HUDEP-2 (cell line): ENCODE results near the gene EPB41L2.
A peak's percentile ranks its signal among the peaks of the same experiment; 100 is the strongest.

Source experiments
- DNase-seq, 76 experiments: peaks; one replicate each; lab custom pipeline; 2025; ENCODE audit not compliant: unreplicated experiment in 76 of 76; lab: John Stamatoyannopoulos, UW

EPB41L2 gene

GRCh38 chr6:130848945-130849344 lies 214.1 kb downstream of the EPB41L2 start:
- peak in 3 of 76 experiments; percentile 5 to 7 (median 6) for DNase-seq

- DNase-seq = no peak
Observed at GRCh38 chr6:130847001-130847910, 215.8 kb downstream of the EPB41L2 start.

GRCh38 chr6:130846501-130846900 lies 216.5 kb downstream of the EPB41L2 start:
- DNase-seq = no peak

GRCh38 chr6:130843575-130844320 lies 219.3 kb downstream of the EPB41L2 start:
- peak in 26 of 76 experiments; percentile 4 to 62 (median 32) for DNase-seq

GRCh38 chr6:130841128-130841728 lies 221.8 kb downstream of the EPB41L2 start:
- no peak for DNase-seq

GRCh38 chr6:130840050-130840449 lies 223.0 kb downstream of the EPB41L2 start:
- DNase-seq = no peak

GRCh38 chr6:130839379-130839778 lies 223.7 kb downstream of the EPB41L2 start:
- DNase-seq = no peak

- no peak for DNase-seq
Observed at GRCh38 chr6:130838951-130839350, 224.1 kb downstream of the EPB41L2 start.

- DNase-seq = no peak
Observed at GRCh38 chr6:130838250-130838860, 224.7 kb downstream of the EPB41L2 start.

GRCh38 chr6:130837067-130837466 lies 226.0 kb downstream of the EPB41L2 start:
- no peak for DNase-seq

- no peak for DNase-seq
Observed at GRCh38 chr6:130836055-130836640, 226.9 kb downstream of the EPB41L2 start.

- DNase-seq = no peak
Observed at GRCh38 chr6:130834482-130835251, 228.4 kb downstream of the EPB41L2 start.

- no peak for DNase-seq
Observed at GRCh38 chr6:130833569-130833968, 229.5 kb downstream of the EPB41L2 start.

- DNase-seq = no peak
Observed at GRCh38 chr6:130831607-130832006, 231.4 kb downstream of the EPB41L2 start.

- peak in 1 of 76 experiments; percentile 4 for DNase-seq
Observed at GRCh38 chr6:130829333-130829910, 233.6 kb downstream of the EPB41L2 start.

GRCh38 chr6:130827247-130828149 lies 235.5 kb downstream of the EPB41L2 start, which contains the start of gene SMLR1:
TSS of gene SMLR1 (plus strand) at chr6:130827406. CDS start at chr6:130827414, 8 bp downstream.
- no peak for DNase-seq

- DNase-seq = no peak
Observed at GRCh38 chr6:130826442-130827246, 236.4 kb downstream of the EPB41L2 start.
